H1 (cell line): ENCODE results near the gene PDHB. TPM values are rescaled to one million over a fixed set of nuclear protein-coding genes. Genes with fewer than 3 reads are reported as not detected.

Experiments
- polyA plus RNA-seq, 7 experiments: library from polyadenylated mRNA; depleted of rRNA in 3 of 7; stranded (reverse) in 5 of 7; unstranded in 2 of 7; fragments of >200 nt in 5 of 7; fragments of 200-250 nt in 2 of 7; gene quantifications; 1 replicate in 5 of 7; 2 replicates in 1 of 7; 4 replicates in 1 of 7; pipeline versions ENCODE4 v1.2.1 to v1.2.3, GENCODE V29; 2011 to 2013; ENCODE audit warnings: missing spikeins in 2 of 7, mixed read lengths in 2 of 7
- total RNA-seq: library from RNA; stranded (reverse); fragmentation: NEBNext Ultra II Directional; extraction: Animal tissue kit (Norgen Biotek cat#: 25700); gene quantifications from 2 replicates; pipeline ENCODE4 v1.2.1, GENCODE V29; 2021
- TF ChIP-seq, protein P1 (sequence below): IDR thresholded peaks from 2 replicates; pipeline ENCODE4 v1.6.1; 2012; ENCODE audit warnings: inconsistent platforms

Gene PDHB
- total and polyA plus RNA-seq, 2 of the 8 experiments (the other 6 are each of a cell fraction or from before 2014, with no cell fraction given), result 90.4 to 140 TPM

DNA sequence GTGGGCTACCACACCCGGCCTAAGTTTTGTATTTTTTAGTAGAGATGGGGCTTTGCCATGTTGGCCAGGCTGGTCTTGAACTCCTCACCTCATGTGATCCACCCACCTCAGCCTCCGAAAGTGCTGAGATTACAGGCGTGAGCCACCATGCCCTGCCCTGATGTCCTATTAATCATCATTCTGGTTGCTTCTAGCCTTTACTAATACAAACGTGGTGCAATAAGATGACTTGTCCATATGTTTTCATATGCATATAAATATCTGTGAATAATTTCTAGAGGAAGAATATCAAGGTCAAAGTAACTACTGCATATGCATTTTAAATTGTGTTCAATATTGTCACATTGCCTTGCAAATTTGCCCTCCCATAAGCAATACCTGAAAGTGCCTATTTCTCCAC is 25.5 kb upstream of the PDHB start (continued):
- TF ChIP-seq, protein P1, sequence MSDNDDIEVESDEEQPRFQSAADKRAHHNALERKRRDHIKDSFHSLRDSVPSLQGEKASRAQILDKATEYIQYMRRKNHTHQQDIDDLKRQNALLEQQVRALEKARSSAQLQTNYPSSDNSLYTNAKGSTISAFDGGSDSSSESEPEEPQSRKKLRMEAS, result no peak
